Measurements from ENCODE around the gene NRXN3.

NRXN3 gene

GRCh38 chr14:79417961-79418360 lies 1247.8 kb downstream of the NRXN3 start:
- H3K36me3 ChIP-seq (ENCODE audit: insufficient read depth, low read length) = no peaks in the 10 kb centered on the region

DNA sequence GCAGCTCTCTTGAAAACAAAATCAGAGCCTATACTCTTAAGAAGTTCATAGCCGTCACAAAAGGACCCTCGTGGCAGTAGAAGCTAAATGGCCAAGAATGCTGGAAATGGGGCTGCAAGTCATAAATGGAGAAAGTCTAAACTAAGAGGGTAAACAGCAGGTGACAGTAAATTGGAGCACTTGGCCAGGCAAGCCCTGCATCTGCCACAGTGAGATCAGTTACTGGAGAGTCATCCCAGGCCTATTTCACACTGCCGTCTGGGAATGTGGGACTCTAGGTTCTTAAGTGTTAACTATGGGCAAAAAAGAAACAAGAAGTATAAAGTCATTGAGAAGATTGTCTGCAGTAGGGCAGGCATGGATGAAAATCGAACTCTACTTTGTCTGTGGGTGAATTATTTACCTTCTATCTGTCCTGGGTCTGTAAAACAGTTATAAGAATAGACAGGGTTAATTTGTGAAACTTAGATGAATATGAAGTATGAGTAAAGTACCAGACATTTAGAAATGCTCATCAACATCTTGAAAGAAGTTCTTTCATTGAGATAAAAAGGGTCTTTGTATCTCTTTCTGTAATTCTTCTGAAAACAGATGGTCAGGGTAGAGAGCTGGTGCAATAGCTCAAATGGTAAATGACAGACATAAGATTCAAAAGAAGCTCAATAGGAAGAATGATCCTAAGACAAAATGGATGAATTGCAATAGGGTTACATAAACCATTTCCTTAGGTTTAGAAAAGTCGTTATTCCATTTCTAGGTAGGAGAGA lies 1248.7 kb downstream of the NRXN3 start:
- Histone ChIP-seq H3K27ac (ENCODE audit: low read depth, low read length) (no peak overlapping the region), H3K4me3 (ENCODE audit: low read depth, low read length) (no peak overlapping the region), H3K79me2 (ENCODE audit: control insufficient read depth, insufficient read depth, low read length, unreplicated experiment) (no peaks in the 10 kb centered on the region), H3K27me3 (ENCODE audit: insufficient read depth, low read length) (no peaks in the 10 kb centered on the region), H2AFZ (ENCODE audit: low read length, unreplicated experiment) (no peak overlapping the region), H3K36me3 (ENCODE audit: insufficient read depth, low read length) (no peaks in the 10 kb centered on the region), H3K4me1 (ENCODE audit: control insufficient read depth, insufficient read depth, low read length, unreplicated experiment) (no peaks in the 10 kb centered on the region)

More at GRCh38 chr14:79417961-79418360, 1247.8 kb downstream of the NRXN3 start:
- no peak overlapping the region for H3K4me3 ChIP-seq (ENCODE audit: low read depth, low read length)
- no peak overlapping the region for H2AFZ ChIP-seq (ENCODE audit: low read length, unreplicated experiment)
- peaks cover 6% of the 10 kb centered on the region for H3K4me1 ChIP-seq (ENCODE audit: control insufficient read depth, insufficient read depth, low read length, unreplicated experiment)
- no peaks in the 10 kb centered on the region for H3K27me3 ChIP-seq (ENCODE audit: insufficient read depth, low read length)
- no peaks in the 10 kb centered on the region for H3K79me2 ChIP-seq (ENCODE audit: control insufficient read depth, insufficient read depth, low read length, unreplicated experiment)
- no peak overlapping the region; the same call in 1 of the 2 replicates for H3K27ac ChIP-seq (ENCODE audit: low read depth, low read length)

DNA sequence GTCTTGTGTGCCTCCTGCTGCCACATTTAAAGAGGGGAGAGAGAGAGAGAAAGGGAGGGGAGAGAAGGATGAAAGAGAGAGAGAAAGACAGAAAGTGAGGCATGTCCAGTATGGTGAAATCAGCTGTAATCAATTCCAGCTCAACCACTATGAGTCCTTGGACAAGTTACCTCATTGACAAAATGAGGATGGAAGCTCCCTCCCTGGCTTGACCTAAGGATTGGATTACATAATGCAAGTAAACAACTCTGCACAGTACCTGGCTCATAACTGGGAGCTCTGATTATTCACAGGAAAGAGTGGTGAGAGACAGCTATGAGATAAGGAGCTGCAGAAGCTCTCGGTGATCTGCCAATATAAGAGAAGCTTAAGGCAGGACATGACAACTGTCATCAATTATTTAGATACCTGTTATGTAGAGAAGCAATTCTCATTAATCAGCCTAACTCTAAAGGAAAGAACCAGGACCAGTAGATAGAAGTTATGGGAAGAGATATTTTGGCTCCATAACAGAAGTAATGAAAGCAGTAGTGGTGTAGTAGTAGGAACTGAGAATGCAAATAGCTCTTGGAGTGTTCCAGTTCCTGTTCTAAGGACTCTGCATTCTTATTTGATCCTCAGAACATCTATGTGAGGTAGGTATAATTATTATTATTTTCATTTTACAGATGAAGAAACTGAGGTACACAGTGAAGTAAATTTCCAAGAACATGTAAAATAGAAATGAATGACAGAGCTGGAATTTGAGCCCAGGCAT lies 1249.6 kb downstream of the NRXN3 start:
- no peak overlapping the region for H3K4me3 ChIP-seq (ENCODE audit: low read depth, low read length)
- no peaks in the 10 kb centered on the region for H3K4me1 ChIP-seq (ENCODE audit: control insufficient read depth, insufficient read depth, low read length, unreplicated experiment)
- no peaks in the 10 kb centered on the region for H3K79me2 ChIP-seq (ENCODE audit: control insufficient read depth, insufficient read depth, low read length, unreplicated experiment)
- no peak overlapping the region for H3K27ac ChIP-seq (ENCODE audit: low read depth, low read length)
- H3K36me3 ChIP-seq (ENCODE audit: insufficient read depth, low read length) = no peaks in the 10 kb centered on the region
- H3K27me3 ChIP-seq (ENCODE audit: insufficient read depth, low read length) = no peaks in the 10 kb centered on the region
- no peak overlapping the region for H2AFZ ChIP-seq (ENCODE audit: low read length, unreplicated experiment)

DNA sequence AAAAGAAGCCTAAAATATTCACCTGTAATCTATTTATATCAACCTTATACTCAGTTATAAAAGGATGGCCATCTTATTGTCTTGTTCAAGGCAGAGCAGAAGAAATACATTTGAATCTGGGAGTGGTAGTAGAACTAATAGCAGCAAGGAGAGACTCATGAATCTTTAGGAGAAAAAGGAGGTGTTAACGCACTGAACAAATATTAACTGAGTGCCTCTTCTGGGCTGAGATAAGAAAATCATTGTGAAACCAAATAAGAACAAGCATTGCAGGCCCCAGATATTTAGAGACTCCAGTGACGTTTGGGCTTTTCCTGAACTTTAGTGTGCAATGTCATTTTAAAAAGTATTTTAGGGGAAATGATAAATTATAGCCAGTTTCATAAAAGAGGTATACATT lies 1250.6 kb downstream of the NRXN3 start:
- Histone ChIP-seq H2AFZ (ENCODE audit: low read length, unreplicated experiment) (no peak overlapping the region), H3K4me1 (ENCODE audit: control insufficient read depth, insufficient read depth, low read length, unreplicated experiment) (no peaks in the 10 kb centered on the region), H3K27me3 (ENCODE audit: insufficient read depth, low read length) (no peaks in the 10 kb centered on the region), H3K79me2 (ENCODE audit: control insufficient read depth, insufficient read depth, low read length, unreplicated experiment) (no peaks in the 10 kb centered on the region), H3K27ac (ENCODE audit: low read depth, low read length) (no peak overlapping the region), H3K36me3 (ENCODE audit: insufficient read depth, low read length) (no peaks in the 10 kb centered on the region), H3K4me3 (ENCODE audit: low read depth, low read length) (no peak overlapping the region)

GRCh38 chr14:79421811-79422210 lies 1251.6 kb downstream of the NRXN3 start:
- Histone ChIP-seq H2AFZ (ENCODE audit: low read length, unreplicated experiment) (no peak overlapping the region), H3K4me3 (ENCODE audit: low read depth, low read length) (no peak overlapping the region), H3K4me1 (ENCODE audit: control insufficient read depth, insufficient read depth, low read length, unreplicated experiment) (no peaks in the 10 kb centered on the region), H3K36me3 (ENCODE audit: insufficient read depth, low read length) (no peaks in the 10 kb centered on the region), H3K27me3 (ENCODE audit: insufficient read depth, low read length) (no peaks in the 10 kb centered on the region), H3K27ac (ENCODE audit: low read depth, low read length) (no peak overlapping the region), H3K79me2 (ENCODE audit: control insufficient read depth, insufficient read depth, low read length, unreplicated experiment) (no peaks in the 10 kb centered on the region)

DNA sequence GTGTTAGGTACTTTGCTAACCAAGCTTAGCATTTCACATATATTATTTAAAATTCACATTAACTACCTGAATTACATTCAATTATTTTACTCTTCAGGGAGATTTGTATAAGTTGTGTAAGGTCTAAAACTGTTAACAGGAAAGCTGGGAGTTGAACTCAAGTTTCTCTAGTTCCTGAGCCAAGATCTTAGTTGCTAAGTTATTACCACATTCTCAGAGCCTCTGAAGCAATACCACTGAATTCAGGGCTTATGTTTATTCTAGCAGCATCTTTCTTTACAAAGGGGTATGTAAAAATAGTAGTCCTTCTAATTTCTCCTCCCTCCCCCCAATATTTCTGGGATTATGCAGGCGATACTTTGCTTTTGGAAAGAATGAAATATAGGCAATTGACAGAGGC lies 1254.3 kb downstream of the NRXN3 start:
- H3K4me1 ChIP-seq (ENCODE audit: control insufficient read depth, insufficient read depth, low read length, unreplicated experiment) = no peaks in the 10 kb centered on the region
- no peak overlapping the region for H3K4me3 ChIP-seq (ENCODE audit: low read depth, low read length)
- no peaks in the 10 kb centered on the region for H3K36me3 ChIP-seq (ENCODE audit: insufficient read depth, low read length)
- H3K79me2 ChIP-seq (ENCODE audit: control insufficient read depth, insufficient read depth, low read length, unreplicated experiment) = no peaks in the 10 kb centered on the region
- no peak overlapping the region for H2AFZ ChIP-seq (ENCODE audit: low read length, unreplicated experiment)
- no peaks in the 10 kb centered on the region for H3K27me3 ChIP-seq (ENCODE audit: insufficient read depth, low read length)
- H3K27ac ChIP-seq (ENCODE audit: low read depth, low read length) = no peak overlapping the region

DNA sequence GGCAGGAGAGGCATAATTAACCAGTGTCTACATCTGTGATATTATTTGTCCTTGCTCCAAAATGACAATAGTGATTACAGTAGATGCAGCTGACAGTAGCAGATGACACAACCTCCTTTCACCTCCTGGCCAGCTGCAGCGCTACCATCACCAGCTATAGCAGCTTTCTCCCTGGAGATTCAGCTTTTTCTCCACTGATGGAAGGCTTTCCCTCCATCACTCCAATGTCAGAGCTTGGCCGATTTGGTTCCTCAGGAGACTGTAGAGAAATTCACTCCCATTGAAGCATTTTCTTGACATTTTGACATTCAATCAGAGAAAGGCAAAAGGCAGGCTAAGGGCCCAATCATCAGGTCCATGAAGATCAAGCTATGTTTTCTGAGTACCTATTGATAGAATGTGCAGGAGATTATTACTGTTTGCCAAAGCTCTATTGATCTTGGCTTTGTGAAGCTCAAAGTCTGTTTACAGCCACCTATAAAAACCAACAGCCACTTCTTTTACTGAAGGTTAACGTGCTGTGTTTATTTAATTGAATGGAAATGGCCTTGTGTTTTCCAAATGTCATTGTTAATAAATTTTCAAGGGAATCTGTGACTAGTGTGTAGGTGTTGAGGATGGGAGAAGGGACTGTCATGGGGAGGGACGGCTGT lies 1256.1 kb downstream of the NRXN3 start:
- H3K4me1 ChIP-seq (ENCODE audit: control insufficient read depth, insufficient read depth, low read length, unreplicated experiment) = no peaks in the 10 kb centered on the region
- no peaks in the 10 kb centered on the region for H3K27me3 ChIP-seq (ENCODE audit: insufficient read depth, low read length)
- no peak overlapping the region for H2AFZ ChIP-seq (ENCODE audit: low read length, unreplicated experiment)
- no peaks in the 10 kb centered on the region for H3K79me2 ChIP-seq (ENCODE audit: control insufficient read depth, insufficient read depth, low read length, unreplicated experiment)
- H3K36me3 ChIP-seq (ENCODE audit: insufficient read depth, low read length) = no peaks in the 10 kb centered on the region
- H3K27ac ChIP-seq (ENCODE audit: low read depth, low read length) = no peak overlapping the region
- no peak overlapping the region for H3K4me3 ChIP-seq (ENCODE audit: low read depth, low read length)

- Histone ChIP-seq H3K79me2 (ENCODE audit: control insufficient read depth, insufficient read depth, low read length, unreplicated experiment) (no peaks in the 10 kb centered on the region), H3K27me3 (ENCODE audit: insufficient read depth, low read length) (no peaks in the 10 kb centered on the region), H3K4me1 (ENCODE audit: control insufficient read depth, insufficient read depth, low read length, unreplicated experiment) (no peaks in the 10 kb centered on the region)
These were observed 1262.5 kb downstream of the NRXN3 start for GRCh38 chr14:79432640-79433039.

DNA sequence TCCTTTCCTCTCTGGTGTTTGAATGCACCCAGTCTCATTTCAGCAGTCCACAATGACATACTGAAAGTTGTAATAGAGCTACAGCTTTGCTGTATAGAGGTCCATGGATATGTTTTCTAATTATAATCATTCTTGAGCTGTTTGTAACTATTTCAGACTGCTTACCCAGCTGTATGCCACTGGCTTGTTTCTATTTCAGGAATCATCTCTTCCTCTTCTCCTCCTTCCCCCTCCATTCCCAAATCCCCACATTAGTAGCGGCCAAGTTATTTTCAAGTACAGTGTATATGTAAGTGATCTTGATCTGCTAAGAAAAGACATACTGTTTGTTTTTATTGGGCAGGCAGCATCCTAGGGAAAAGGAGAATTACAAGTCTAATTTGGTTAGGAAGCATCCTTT lies 1266.2 kb downstream of the NRXN3 start:
- Histone ChIP-seq H2AFZ (ENCODE audit: low read length, unreplicated experiment) (no peak overlapping the region), H3K4me3 (ENCODE audit: low read depth, low read length) (no peak overlapping the region), H3K27ac (ENCODE audit: low read depth, low read length) (no peak overlapping the region), H3K36me3 (ENCODE audit: insufficient read depth, low read length) (no peaks in the 10 kb centered on the region), H3K27me3 (ENCODE audit: insufficient read depth, low read length) (no peaks in the 10 kb centered on the region), H3K79me2 (ENCODE audit: control insufficient read depth, insufficient read depth, low read length, unreplicated experiment) (no peaks in the 10 kb centered on the region), H3K4me1 (ENCODE audit: control insufficient read depth, insufficient read depth, low read length, unreplicated experiment) (no peaks in the 10 kb centered on the region)

More at GRCh38 chr14:79432640-79433039, 1262.5 kb downstream of the NRXN3 start:
- no peak overlapping the region for H3K27ac ChIP-seq (ENCODE audit: low read depth, low read length)
- H3K36me3 ChIP-seq (ENCODE audit: insufficient read depth, low read length) = no peaks in the 10 kb centered on the region
- H2AFZ ChIP-seq (ENCODE audit: low read length, unreplicated experiment) = no peak overlapping the region
- no peak overlapping the region for H3K4me3 ChIP-seq (ENCODE audit: low read depth, low read length)

- no peaks in the 10 kb centered on the region for H3K36me3 ChIP-seq (ENCODE audit: insufficient read depth, low read length)
- no peaks in the 10 kb centered on the region for H3K27me3 ChIP-seq (ENCODE audit: insufficient read depth, low read length)
- H3K27ac ChIP-seq (ENCODE audit: low read depth, low read length) = no peak overlapping the region
- no peaks in the 10 kb centered on the region for H3K4me1 ChIP-seq (ENCODE audit: control insufficient read depth, insufficient read depth, low read length, unreplicated experiment)
- no peak overlapping the region for H3K4me3 ChIP-seq (ENCODE audit: low read depth, low read length)
- H2AFZ ChIP-seq (ENCODE audit: low read length, unreplicated experiment) = no peak overlapping the region
- no peaks in the 10 kb centered on the region for H3K79me2 ChIP-seq (ENCODE audit: control insufficient read depth, insufficient read depth, low read length, unreplicated experiment)
These were observed 1267.8 kb downstream of the NRXN3 start for GRCh38 chr14:79437951-79438350.

All from ACC112 (cell line).